ENCODE data around the gene CIB1.
A peak's percentile ranks its signal among the peaks of the same experiment; 100 is the strongest.

Gene CIB1

GRCh38 chr15:90203922-90204321 is 29.8 kb downstream of the CIB1 start:
- Histone ChIP-seq H3K4me2 (no peak overlapping the region), H3K27ac (no peak overlapping the region), H3K36me3 (ENCODE audit: insufficient read depth) (no peaks in the 10 kb centered on the region), H3K4me3 (IDR thresholded peaks at IDR 0.05; ENCODE audit: insufficient read depth, low read depth, low read length) (no peak overlapping the region), H3K27me3 (ENCODE audit: insufficient read depth, low read depth) (no peaks in the 10 kb centered on the region), H4K20me1 (ENCODE audit: insufficient read depth) (no peaks in the 10 kb centered on the region), H3K4me1 (ENCODE audit: low read depth, poor library complexity, severe bottlenecking) (peaks cover 32% of the 10 kb centered on the region), H3K9ac (no peak overlapping the region), H2AFZ (ENCODE audit: low read depth) (no peak overlapping the region), H3K79me2 (ENCODE audit: insufficient read depth, low read depth) (peaks cover 23% of the 10 kb centered on the region)
- TF ChIP-seq, protein P1, sequence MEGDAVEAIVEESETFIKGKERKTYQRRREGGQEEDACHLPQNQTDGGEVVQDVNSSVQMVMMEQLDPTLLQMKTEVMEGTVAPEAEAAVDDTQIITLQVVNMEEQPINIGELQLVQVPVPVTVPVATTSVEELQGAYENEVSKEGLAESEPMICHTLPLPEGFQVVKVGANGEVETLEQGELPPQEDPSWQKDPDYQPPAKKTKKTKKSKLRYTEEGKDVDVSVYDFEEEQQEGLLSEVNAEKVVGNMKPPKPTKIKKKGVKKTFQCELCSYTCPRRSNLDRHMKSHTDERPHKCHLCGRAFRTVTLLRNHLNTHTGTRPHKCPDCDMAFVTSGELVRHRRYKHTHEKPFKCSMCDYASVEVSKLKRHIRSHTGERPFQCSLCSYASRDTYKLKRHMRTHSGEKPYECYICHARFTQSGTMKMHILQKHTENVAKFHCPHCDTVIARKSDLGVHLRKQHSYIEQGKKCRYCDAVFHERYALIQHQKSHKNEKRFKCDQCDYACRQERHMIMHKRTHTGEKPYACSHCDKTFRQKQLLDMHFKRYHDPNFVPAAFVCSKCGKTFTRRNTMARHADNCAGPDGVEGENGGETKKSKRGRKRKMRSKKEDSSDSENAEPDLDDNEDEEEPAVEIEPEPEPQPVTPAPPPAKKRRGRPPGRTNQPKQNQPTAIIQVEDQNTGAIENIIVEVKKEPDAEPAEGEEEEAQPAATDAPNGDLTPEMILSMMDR (conservative IDR thresholded peaks at IDR 0.05; ENCODE audit: low read depth, low read length) = no peak

DNA sequence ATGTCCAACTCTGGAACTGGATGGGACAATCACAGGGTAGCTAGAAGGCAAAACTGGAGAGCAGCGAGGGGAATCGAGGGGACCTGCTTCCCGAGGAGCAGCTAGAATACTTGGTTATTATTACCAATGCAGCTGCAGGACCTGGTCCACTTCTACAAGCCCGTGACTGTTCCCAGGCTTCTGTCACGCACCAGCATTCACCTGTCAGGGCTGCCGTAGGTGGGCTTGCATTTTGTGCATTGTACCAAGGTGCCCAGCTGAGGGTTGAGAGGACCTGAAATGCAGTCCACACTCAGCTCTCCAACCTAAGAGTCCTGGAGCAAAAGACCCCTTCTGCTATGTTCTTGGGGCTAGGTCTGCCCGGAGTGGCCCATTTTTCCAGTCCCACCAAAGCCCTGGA is 30.3 kb downstream of the CIB1 start:
- TF ChIP-seq, protein P1 (conservative IDR thresholded peaks at IDR 0.05; ENCODE audit: low read depth, low read length) = no peak
- Histone ChIP-seq H3K4me3 (IDR thresholded peaks at IDR 0.05; ENCODE audit: insufficient read depth, low read depth, low read length) (no peak overlapping the region), H3K9ac (no peak overlapping the region)

DNA sequence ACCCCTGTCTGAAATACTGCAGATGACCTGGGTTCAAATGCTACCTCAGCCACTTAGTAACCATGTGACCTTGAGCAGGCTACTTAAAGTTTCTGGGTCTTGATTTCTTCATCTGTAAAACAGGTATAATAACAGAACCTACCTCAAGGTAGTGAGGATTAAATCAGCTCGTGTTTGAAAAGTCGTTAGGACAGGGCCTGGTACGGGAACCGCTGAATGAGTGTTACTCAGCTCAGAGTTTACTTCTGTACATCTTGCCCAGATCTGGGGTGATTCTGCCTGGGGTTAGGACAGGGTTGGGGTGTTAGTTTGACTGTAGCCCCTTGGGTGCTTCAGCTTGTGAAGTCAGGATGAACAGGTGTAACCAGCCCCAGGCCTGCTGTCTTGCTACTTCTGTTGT is 30.8 kb downstream of the CIB1 start:
- TF ChIP-seq, protein P1 (conservative IDR thresholded peaks at IDR 0.05; ENCODE audit: low read depth, low read length) = no peak
- H3K79me2 ChIP-seq (ENCODE audit: insufficient read depth, low read depth) = peaks cover 23% of the 10 kb centered on the region
- peak overlapping the region; percentile 97; the same call in 1 of the 2 replicates for H3K4me2 ChIP-seq
- no peaks in the 10 kb centered on the region for H4K20me1 ChIP-seq (ENCODE audit: insufficient read depth)
- H3K27ac ChIP-seq = no peak overlapping the region
- H3K36me3 ChIP-seq (ENCODE audit: insufficient read depth) = no peaks in the 10 kb centered on the region
- no peak overlapping the region for H3K4me3 ChIP-seq (IDR thresholded peaks at IDR 0.05; ENCODE audit: insufficient read depth, low read depth, low read length)
- H3K4me1 ChIP-seq (ENCODE audit: low read depth, poor library complexity, severe bottlenecking) = peaks cover 32% of the 10 kb centered on the region
- H3K27me3 ChIP-seq (ENCODE audit: insufficient read depth, low read depth) = no peaks in the 10 kb centered on the region
- H3K9ac ChIP-seq = no peak overlapping the region
- H2AFZ ChIP-seq (ENCODE audit: low read depth) = no peak overlapping the region

More for the DNA sequence above, 30.3 kb downstream of the CIB1 start:
- Histone ChIP-seq H3K36me3 (ENCODE audit: insufficient read depth) (no peaks in the 10 kb centered on the region), H4K20me1 (ENCODE audit: insufficient read depth) (no peaks in the 10 kb centered on the region), H3K4me1 (ENCODE audit: low read depth, poor library complexity, severe bottlenecking) (peaks cover 33% of the 10 kb centered on the region), H3K4me2 (no peak overlapping the region), H3K79me2 (ENCODE audit: insufficient read depth, low read depth) (peaks cover 23% of the 10 kb centered on the region), H3K27ac (no peak overlapping the region), H3K27me3 (ENCODE audit: insufficient read depth, low read depth) (no peaks in the 10 kb centered on the region), H2AFZ (ENCODE audit: low read depth) (no peak overlapping the region)

DNA sequence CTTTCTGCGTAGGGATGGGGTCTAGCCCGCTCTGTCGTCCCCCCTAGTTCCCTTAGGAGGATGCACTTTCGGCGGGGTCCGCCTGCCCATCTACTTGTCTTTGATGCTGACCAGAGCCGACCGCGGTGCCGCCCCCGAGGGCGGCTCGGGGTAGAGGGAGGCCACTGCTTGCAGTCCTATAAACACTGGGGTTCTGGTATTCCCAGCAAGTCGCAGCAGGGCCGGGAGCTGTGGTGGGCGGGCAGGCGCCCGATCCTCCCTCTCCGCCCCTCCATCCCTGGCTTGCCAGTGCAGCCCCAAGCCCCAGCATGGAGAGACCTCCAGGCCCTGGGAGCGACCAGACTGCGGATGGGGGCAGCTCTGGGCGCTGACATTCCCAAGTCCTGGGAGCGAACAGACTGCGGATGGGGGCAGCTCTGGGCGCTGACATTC is 31.8 kb downstream of the CIB1 start:
- TF ChIP-seq, protein P1 (conservative IDR thresholded peaks at IDR 0.05; ENCODE audit: low read depth, low read length) = no peak
- Histone ChIP-seq H3K9ac (peak overlapping the region; percentile 59; the same call in 1 of the 2 replicates), H3K27me3 (ENCODE audit: insufficient read depth, low read depth) (no peaks in the 10 kb centered on the region), H4K20me1 (ENCODE audit: insufficient read depth) (no peaks in the 10 kb centered on the region), H3K79me2 (ENCODE audit: insufficient read depth, low read depth) (peaks cover 23% of the 10 kb centered on the region), H3K4me3 (IDR thresholded peaks at IDR 0.05; ENCODE audit: insufficient read depth, low read depth, low read length) (no peak overlapping the region), H3K36me3 (ENCODE audit: insufficient read depth) (no peaks in the 10 kb centered on the region), H2AFZ (ENCODE audit: low read depth) (no peak overlapping the region), H3K4me1 (ENCODE audit: low read depth, poor library complexity, severe bottlenecking) (peaks cover 24% of the 10 kb centered on the region), H3K27ac (no peak overlapping the region), H3K4me2 (peak overlapping the region; percentile 97)
